GM18508 (cell line): ENCODE results near the gene RAD51B.

ENCODE experiments used
- ATAC-seq: cut with Tn5 transposase; IDR thresholded peaks from one replicate; pipeline ENCODE4 v1.9.1; 2021; ENCODE audit warnings: moderate number of reproducible peaks; ENCODE audit not compliant: insufficient read depth, unreplicated experiment

Gene RAD51B

DNA sequence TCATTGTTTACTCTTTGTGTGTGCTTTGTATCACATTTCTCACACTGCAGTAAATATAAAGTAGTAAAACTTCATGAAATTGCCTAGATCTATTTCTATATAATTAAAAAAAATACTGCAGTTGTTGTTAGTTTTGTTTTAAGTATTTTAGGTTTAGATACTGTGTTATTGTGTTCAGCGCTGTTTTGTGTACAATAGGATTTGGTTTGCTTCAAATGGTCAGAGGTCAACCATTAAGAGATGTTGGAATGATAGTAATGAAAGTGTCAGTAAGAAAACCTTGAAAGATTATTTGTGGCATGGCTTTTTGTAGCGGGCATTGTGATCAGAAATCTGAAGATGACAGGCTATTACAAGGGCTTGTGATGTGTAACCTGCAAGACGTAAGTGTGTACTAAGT lies 67.9 kb downstream of the RAD51B start:
- no peak for ATAC-seq

- no peak for ATAC-seq
Measured at GRCh38 chr14:67889455-67889854, 69.9 kb downstream of the RAD51B start.

DNA sequence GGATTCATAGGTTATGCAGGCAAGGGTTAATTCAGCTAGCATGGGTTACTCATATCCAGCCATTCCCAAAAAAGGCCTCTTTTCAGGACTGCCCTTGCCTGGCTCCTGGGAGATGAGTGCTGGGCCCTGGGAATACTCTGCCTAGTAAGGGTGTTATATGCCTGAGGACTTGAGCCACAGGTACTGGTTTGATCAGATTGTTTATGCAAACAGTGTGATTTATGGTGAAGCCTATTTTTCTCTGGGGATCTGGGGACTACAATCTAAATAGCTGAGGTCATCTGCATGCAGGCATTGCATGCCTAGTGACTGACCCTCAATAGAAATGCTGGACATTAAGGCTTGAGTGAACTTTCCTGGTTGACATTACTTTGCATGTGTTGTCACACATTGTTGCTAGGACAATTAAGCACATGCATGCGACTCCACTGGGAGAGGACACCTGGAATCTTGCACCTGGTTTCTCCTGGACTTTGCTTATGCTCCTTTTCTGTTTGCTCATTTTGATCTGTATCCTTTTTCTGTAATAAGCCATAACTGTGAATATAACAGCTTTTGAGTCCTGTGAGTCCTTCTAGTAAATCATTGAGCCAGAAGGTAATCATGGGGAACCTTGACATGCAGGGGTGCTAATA lies 73.0 kb downstream of the RAD51B start:
- ATAC-seq = no peak

GRCh38 chr14:67900231-67900630 lies 80.7 kb downstream of the RAD51B start:
- no peak for ATAC-seq

DNA sequence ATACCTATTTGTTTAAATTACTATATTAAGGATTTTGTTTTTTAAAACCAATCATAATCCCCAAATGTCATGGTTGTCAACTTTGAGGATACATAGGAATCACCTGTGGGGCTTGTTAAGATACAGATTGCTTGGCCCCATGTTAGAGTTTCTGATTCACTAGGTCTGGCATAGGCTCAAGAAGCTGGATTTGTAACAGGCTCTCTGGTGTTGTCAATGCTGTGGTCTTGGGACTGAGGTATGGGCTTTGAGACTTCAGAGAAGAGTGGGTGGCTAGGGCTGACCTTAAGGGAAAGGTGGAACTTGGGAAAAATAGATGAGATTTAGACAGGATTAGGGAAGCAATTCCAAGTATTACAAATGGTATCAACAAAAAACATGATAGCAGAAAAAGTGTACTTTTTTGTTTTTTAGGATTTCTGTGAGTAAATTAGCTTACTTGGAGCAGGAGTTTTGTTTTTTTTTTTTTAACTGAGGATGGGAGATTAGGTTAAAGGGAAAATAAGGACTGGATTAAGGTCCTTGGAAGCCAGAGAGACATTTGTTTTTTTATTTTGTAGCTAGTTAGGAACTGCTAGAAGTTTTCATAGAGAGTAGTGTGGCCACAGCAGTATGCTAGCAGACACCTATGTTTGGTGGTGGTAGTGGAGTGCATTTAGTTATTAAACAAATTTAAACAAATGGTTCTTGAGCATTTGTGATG lies 88.6 kb downstream of the RAD51B start:
- no peak for ATAC-seq

DNA sequence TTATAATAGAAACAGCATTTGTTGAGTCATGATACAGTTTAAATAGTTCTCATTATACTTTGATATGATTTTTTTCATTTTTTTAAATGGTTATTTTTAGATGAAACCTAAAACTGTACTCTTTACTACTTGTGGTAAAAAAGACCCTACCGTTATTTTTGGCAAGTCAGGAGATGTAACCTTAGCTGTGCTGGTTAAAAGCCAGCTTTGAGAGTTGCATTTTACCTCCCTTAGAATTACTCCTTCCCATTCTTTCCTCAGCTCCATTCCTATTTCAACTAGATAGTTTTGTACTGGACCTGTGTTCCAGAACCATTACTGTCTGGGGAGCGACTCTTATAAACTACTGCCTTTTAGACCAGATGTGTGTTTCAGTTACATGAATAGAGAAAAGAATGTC lies 92.0 kb downstream of the RAD51B start:
- no peak for ATAC-seq

DNA sequence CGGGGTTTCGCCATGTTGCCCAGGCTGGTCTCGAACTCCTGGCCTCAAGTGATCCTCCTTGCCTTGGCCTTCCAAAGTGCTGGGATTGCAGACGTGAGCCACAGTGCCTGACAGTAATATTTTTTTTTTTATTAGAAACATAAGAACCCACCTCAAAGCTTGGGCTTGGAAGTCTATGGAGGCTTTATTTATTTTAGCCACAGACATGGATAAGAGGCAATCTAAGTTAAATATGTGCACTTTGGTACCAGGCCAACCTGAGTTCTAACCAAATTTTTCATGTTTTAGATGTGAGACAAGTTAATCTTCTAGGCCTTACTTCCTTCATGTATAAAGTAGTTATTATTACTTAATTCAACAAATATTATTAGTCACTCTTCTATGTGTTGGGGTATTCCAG lies 96.9 kb downstream of the RAD51B start:
- no peak for ATAC-seq

- ATAC-seq = no peak
Measured at GRCh38 chr14:67917006-67917405, 97.4 kb downstream of the RAD51B start.

DNA sequence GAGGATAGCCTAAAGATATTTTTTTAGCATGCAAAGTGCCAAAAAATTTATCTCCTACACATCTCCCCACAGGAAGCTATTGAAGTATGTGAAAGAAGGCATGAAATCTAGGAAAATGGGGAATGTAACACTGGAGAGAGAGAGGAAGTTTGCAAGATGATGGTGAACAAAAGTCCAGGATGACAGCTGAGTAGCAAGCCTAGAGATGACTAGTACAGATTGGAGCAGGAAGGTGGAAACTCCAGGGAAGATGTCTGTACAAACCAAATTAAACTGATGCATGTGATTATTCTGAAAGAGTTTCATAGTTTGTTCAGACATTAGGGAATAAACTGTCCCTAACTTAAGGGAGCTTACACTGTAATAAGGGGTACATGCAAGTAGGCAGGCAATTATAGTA lies 99.3 kb downstream of the RAD51B start:
- ATAC-seq = no peak

DNA sequence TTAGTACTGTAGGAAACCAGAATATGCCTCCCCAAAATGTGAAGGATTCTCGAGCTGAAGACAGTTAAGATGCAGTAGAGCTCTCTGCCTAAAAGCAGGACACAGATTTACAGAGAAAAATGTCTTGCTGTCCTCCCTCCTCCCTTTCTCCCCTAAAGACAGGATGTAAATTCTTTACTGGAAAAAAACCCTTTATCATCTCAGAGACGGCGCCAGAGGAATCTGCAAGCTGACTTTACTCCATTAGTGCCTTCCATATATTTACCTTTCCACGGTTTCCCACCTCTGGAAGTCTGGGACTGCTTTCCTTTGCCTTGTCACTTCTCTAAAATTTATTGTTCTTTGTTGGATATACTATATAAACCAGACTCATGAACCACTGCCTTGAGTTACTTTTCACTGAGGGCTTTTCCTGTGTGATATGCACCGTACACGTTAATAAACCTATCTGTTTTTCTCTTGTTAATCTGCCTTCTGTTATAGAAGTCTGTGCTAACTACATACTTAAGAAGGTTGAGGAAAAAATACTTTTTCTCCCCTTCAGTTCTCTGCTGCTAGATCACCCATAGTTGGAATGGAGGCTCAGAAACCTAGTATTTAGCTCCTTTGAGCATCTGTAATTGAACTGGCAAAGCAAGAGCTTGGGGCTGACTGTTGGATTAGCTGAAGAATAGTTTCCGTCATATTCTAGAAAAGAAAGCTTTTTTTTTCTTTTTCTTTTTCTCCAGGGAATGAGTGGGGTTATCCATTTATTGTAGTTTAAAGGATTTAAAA lies 99.9 kb downstream of the RAD51B start:
- ATAC-seq = no peak

GRCh38 chr14:67926821-67927220 lies 107.2 kb downstream of the RAD51B start:
- no peak for ATAC-seq

- ATAC-seq = no peak
Measured at GRCh38 chr14:67927244-67927643, 107.7 kb downstream of the RAD51B start.

GRCh38 chr14:67928375-67928774 lies 108.8 kb downstream of the RAD51B start:
- ATAC-seq = no peak

- ATAC-seq = no peak
Measured at GRCh38 chr14:67932708-67933246, 113.2 kb downstream of the RAD51B start.

DNA sequence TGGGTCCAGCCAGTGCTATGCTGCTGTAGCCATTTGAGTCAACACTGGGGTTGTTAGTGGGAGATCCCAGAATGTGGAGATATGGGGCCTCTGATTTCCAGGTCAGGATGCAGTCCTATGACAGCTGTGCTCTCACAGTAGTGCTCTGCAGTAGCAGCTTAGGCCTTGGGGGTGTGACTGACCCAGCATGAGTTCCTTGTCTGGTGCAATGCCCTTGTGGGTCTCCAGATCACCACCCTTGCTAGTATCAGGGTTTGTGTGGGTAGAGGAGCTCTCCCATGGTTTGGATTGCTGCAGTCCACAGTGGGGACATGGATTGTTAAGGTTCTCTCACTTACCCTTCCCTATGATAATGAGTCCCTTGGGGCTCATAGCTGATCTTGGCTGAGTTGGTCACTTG lies 113.7 kb downstream of the RAD51B start:
- no peak for ATAC-seq

GRCh38 chr14:67934087-67934486 lies 114.5 kb downstream of the RAD51B start:
- ATAC-seq = no peak

- ATAC-seq = no peak
Measured at GRCh38 chr14:67934862-67935261, 115.3 kb downstream of the RAD51B start.

DNA sequence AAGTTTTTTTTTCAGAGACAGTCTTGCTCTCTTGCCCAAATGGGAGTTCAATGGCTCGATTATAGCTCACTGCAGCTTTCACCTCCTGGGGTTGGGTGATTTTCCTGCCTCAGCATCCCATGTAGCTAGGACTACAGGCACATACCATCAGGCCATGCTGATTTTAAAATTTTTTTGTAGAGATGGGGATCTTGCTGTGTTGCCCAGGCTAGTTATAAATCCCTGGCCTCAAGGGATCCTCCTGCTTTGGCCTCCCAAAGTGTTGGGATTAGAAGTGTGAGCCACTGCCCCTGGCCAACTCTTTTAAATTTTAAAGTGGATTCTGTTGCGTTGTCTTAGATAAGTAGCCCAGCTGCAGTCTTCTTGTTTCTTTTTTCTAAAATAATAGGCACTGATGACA lies 115.8 kb downstream of the RAD51B start:
- ATAC-seq = no peak

GRCh38 chr14:67938071-67938470 lies 118.5 kb downstream of the RAD51B start:
- ATAC-seq = no peak

- no peak for ATAC-seq
Measured at GRCh38 chr14:67940486-67941455, 121.2 kb downstream of the RAD51B start.
